Measurements from ENCODE around the gene SOX1.

DNA sequence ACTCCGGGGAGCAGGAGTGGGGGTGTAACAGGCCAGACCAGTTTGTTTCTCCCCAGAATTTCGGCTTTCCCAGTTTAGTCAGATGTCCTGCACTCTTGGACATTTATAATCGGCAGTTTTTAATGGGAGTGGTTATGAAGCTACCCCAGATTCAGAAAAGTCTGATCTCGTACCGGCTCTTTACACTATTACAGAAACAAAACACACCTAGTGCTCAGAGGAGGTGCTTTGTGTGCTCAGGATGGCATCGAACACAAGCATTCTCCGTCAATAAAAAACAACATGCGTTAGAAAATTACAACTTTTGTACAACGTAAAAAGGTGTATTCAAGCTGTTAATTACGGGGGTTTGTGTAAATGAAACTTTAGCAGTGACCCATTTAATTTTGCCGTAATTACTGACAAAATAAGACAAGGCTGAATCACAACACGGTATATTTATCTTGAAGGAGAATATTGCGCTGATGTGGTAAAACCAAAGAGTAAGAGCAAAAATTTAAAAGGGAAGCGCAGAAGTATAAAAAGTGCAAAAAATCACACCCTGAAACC lies 6.6 kb upstream of the SOX1 start:
- TF ChIP-seq FOS (IDR thresholded peaks at IDR 0.05; ENCODE audit: borderline replicate concordance, insufficient read depth, low read length) (no peak), EZH2 (IDR thresholded peaks at IDR 0.05; ENCODE audit: borderline replicate concordance, low read depth, low read length, severe bottlenecking) (no peak), POLR2AphosphoS5 (IDR thresholded peaks at IDR 0.05; ENCODE audit: insufficient read depth, low read depth, low read length) (no peak), POLR2A (IDR thresholded peaks at IDR 0.05; ENCODE audit: low read depth, low read length) (no peak), MYC (IDR thresholded peaks at IDR 0.05; ENCODE audit: low read depth, low read length) (no peak), JUN (IDR thresholded peaks at IDR 0.05; ENCODE audit: borderline replicate concordance, insufficient read depth, insufficient read length, low read depth) (no peak), GATA2 (IDR thresholded peaks at IDR 0.05; ENCODE audit: insufficient read depth, insufficient read length, low read depth, low read length) (no peak)
- TF ChIP-seq, protein P1, sequence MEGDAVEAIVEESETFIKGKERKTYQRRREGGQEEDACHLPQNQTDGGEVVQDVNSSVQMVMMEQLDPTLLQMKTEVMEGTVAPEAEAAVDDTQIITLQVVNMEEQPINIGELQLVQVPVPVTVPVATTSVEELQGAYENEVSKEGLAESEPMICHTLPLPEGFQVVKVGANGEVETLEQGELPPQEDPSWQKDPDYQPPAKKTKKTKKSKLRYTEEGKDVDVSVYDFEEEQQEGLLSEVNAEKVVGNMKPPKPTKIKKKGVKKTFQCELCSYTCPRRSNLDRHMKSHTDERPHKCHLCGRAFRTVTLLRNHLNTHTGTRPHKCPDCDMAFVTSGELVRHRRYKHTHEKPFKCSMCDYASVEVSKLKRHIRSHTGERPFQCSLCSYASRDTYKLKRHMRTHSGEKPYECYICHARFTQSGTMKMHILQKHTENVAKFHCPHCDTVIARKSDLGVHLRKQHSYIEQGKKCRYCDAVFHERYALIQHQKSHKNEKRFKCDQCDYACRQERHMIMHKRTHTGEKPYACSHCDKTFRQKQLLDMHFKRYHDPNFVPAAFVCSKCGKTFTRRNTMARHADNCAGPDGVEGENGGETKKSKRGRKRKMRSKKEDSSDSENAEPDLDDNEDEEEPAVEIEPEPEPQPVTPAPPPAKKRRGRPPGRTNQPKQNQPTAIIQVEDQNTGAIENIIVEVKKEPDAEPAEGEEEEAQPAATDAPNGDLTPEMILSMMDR (IDR thresholded peaks at IDR 0.05; ENCODE audit: extremely low read depth in 1 of 2, insufficient read depth in 1 of 2, low read depth in 1 of 2, low read length in 2 of 2) = no peak
